ENCODE data around the gene SLC7A7. TPM values are rescaled to one million over a fixed set of nuclear protein-coding genes. Genes with fewer than 3 reads are reported as not detected.
A peak's percentile ranks its signal among the peaks of the same experiment; 100 is the strongest.
"Not testable (repeated sequence)": the region's sequence is repeated elsewhere in the genome, so short reads cannot be mapped to it uniquely, and the experiment has no call there.

Gene SLC7A7
- total and polyA plus RNA-seq, 9 of the 15 experiments (the other 6 are each of a cell fraction or from before 2014, with no cell fraction given): 0.07 to 0.68 (median 0.41) TPM

GRCh38 chr14:22757972-22758650, 57.1 kb downstream of the SLC7A7 start:
- in situ Hi-C loops (cut with MboI); H3K36me3 ChIP-seq (ENCODE audit: control insufficient read depth, insufficient read depth, low read length); H3K9me3 ChIP-seq (replicated peaks; ENCODE audit: control insufficient read depth, insufficient read depth, low read depth, low read length); FAIRE-seq; H3K79me2 ChIP-seq (ENCODE audit: control insufficient read depth, insufficient read depth, low read length); H3K9ac ChIP-seq (ENCODE audit: insufficient read depth in 1 of 2, low read depth in 2 of 2, low read length in 2 of 2); H3K4me1 ChIP-seq (replicated peaks in 1 of 2; ENCODE audit: control insufficient read depth in 2 of 2, insufficient read depth in 2 of 2, low read length in 2 of 2); ATAC-seq; H3K4me3 ChIP-seq; intact Hi-C loops (cut with micrococcal nuclease); H4K20me1 ChIP-seq (replicated peaks; ENCODE audit: control insufficient read depth, insufficient read depth, low read length); CTCF ChIA-PET (ENCODE audit: low intra/inter-chr PET ratio); H3K9me1 ChIP-seq (ENCODE audit: control insufficient read depth, insufficient read depth, low read length); H2AFZ ChIP-seq (ENCODE audit: low read depth, low read length); DNase-seq (ENCODE audit: extremely low read depth in 1 of 4, low spot score in 3 of 4); BruUV-seq (replicated peaks); H3K27me3 ChIP-seq (ENCODE audit: control insufficient read depth in 2 of 2, insufficient read depth in 2 of 2, low read length in 2 of 2); H3K27ac ChIP-seq (ENCODE audit: extremely low read depth, low read depth, low read length); POLR2A ChIA-PET; H3K4me2 ChIP-seq (ENCODE audit: insufficient read depth, low read length): not testable (repeated sequence)
- 45% methylated on average over 9 of the region's 10 CpGs for WGBS (ENCODE audit: insufficient coverage, low coverage, missing lambda C conversion rate)
- peak; percentile 89 for TF ChIP-seq ZNF146 (CRISPR knock-in tag; IDR thresholded peaks at IDR 0.05; ENCODE audit: unreplicated experiment)
- peak; percentile 49; the same call in 1 of the 2 replicates for TF ChIP-seq ZNF184 (CRISPR knock-in tag; IDR thresholded peaks at IDR 0.05)

- no peaks in the 10 kb centered on the region for H3K9me3 ChIP-seq (replicated peaks; ENCODE audit: control insufficient read depth, insufficient read depth, low read depth, low read length)
- 35% methylated on average over 6 of the region's 6 CpGs for WGBS (ENCODE audit: insufficient coverage, low coverage, missing lambda C conversion rate)
- POLR2A ChIA-PET: interaction anchor here (2.8 kb wide), 1 partner anchor 12 kb away, joined by 19 read pairs; the partner anchor contains the start of gene OXA1L
- ATAC-seq: 0 out of 3 replicates have a peak, but pooled peaks have one; percentile 33
- H3K4me1 ChIP-seq (replicated peaks in 1 of 2; ENCODE audit: control insufficient read depth in 2 of 2, insufficient read depth in 2 of 2, low read length in 2 of 2): peaks cover 0 to 13% of the 10 kb centered on the region in 2 experiments; a peak in 2 of 5 replicates
- H3K9ac ChIP-seq (ENCODE audit: insufficient read depth in 1 of 2, low read depth in 2 of 2, low read length in 2 of 2): no peak overlapping the region
- no TSS peak for BruUV-seq (replicated peaks)
- H3K4me3 ChIP-seq: no peak overlapping the region
- no peaks in the 10 kb centered on the region for H3K36me3 ChIP-seq (ENCODE audit: control insufficient read depth, insufficient read depth, low read length)
- H2AFZ ChIP-seq (ENCODE audit: low read depth, low read length): peak overlapping the region; percentile 81
- no peak overlapping the region for H3K4me2 ChIP-seq (ENCODE audit: insufficient read depth, low read length)
- peak; percentile 73 for FAIRE-seq
- H3K79me2 ChIP-seq (ENCODE audit: control insufficient read depth, insufficient read depth, low read length): no peaks in the 10 kb centered on the region
- no peaks in the 10 kb centered on the region for H3K9me1 ChIP-seq (ENCODE audit: control insufficient read depth, insufficient read depth, low read length)
- CTCF ChIA-PET (ENCODE audit: low intra/inter-chr PET ratio): no interaction called here
- intact Hi-C loops (cut with micrococcal nuclease): no loop called here
- H4K20me1 ChIP-seq (replicated peaks; ENCODE audit: control insufficient read depth, insufficient read depth, low read length): no peaks in the 10 kb centered on the region
- TF ChIP-seq ZNF398 (CRISPR knock-in tag; IDR thresholded peaks at IDR 0.05) (no peak), PKNOX1 (IDR thresholded peaks at IDR 0.05) (peak; percentile 19; the same call in 1 of the 2 replicates)
- no peak overlapping the region for H3K27ac ChIP-seq (ENCODE audit: extremely low read depth, low read depth, low read length)
- no peaks in the 10 kb centered on the region for H3K27me3 ChIP-seq (ENCODE audit: control insufficient read depth in 2 of 2, insufficient read depth in 2 of 2, low read length in 2 of 2)
- no peak for DNase-seq (ENCODE audit: extremely low read depth in 1 of 4, low spot score in 3 of 4)
- in situ Hi-C loops (cut with MboI): no loop called here
These were observed 61.6 kb downstream of the SLC7A7 start for GRCh38 chr14:22753586-22753985.
